Fibroblast of skin of back (primary cell): Measurements from ENCODE around the gene GIMAP8. TPM values are rescaled to one million over a fixed set of nuclear protein-coding genes. Genes with fewer than 3 reads are reported as not detected.

ENCODE experiments used
- DNase-seq: peaks from one replicate; pipeline ENCODE4 v3.0.0-alpha.2; 2013
- polyA plus RNA-seq, 2 experiments: library from polyadenylated mRNA; unstranded; fragments of 120-200 nt; gene quantifications; one replicate each; pipeline ENCODE4 v1.2.1, GENCODE V29; 2013; ENCODE audit not compliant: insufficient read length in 2 of 2

The GIMAP8 gene
- polyA plus RNA-seq (2013, experiment 1 of 2; ENCODE audit: insufficient read length): not detected
- not detected for polyA plus RNA-seq (2013, experiment 2 of 2; ENCODE audit: insufficient read length)

DNA sequence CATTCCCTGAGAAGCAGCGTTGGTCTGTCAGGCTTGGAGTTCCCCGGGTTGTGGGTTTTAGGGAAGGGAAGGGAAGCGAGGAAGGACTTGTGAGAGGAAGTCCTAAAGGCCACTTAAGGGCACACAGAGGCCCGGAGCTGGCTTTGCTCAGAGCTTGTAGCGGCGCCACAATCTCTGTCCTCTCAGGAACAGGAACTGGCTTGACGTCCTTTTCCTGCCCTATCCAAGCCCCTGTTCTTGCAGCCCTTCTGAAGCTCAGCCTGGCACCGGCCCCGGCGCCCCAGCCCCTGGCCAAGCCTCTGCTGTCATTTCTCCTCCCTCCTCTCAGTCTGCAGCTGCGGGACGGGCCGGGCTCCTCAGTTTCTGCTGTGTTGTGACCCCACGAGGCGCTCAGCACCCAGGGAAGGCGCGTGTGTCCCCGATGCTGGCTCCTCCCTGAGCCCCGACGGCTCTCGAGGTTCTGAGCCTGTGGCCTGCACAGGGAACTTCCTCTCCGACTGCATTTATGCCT, at the start of gene GIMAP8:
Gene GIMAP8, plus strand, starts transcription at position 140 of the 511 bp plus-strand sequence. CDS start 16,069 bp downstream, outside the sequence.
- no peak for DNase-seq

DNA sequence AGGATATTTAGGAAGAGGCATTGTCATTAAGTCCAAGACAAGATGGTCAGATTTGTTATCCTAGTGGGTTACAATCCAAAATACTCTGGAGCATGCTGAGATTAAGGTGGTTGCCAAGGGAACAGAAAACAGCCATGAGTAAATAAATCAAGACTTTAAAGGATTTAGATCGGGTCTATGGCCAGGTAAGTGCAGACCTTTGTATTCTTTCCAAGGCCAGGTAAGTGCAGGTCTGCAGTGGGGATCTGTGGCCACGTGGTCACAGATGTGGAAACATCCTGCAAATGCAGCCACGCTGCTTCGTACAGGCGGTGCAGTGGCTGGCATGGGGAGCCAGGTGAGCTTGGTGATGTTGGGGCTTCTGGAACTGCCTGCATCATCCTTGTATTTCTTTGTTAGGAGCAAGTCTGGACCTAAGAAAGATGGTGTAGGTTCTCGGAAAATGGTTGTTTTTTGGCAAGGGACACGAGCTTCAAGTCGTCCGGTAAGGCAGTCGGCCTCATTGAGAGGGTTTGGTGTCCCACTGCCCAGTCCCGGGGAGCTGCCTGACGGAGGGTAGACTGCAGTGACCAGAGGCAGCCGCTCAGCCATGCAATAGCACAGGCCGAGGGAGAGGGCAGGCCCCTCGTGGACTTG, 49.5 kb upstream of the GIMAP8 start:
- DNase-seq: no peak

DNA sequence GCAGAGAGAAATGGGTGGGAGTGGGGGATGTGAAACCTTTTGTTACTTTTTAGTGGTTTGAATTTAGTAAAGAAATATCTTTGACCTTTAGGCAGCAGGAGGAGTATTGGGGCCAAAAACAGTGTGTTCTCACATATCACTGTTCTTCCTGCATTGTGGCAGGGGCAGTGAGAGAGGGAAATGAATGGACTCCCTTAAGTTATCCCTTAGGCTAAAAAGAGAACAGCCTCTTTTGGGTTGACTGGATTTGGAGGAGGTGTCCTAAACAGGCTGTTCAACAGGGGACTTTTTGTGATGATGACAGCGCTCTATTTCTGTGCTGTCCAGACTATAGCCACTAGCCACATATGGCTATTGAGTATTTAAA, 49.0 kb upstream of the GIMAP8 start:
- DNase-seq: no peak

DNA sequence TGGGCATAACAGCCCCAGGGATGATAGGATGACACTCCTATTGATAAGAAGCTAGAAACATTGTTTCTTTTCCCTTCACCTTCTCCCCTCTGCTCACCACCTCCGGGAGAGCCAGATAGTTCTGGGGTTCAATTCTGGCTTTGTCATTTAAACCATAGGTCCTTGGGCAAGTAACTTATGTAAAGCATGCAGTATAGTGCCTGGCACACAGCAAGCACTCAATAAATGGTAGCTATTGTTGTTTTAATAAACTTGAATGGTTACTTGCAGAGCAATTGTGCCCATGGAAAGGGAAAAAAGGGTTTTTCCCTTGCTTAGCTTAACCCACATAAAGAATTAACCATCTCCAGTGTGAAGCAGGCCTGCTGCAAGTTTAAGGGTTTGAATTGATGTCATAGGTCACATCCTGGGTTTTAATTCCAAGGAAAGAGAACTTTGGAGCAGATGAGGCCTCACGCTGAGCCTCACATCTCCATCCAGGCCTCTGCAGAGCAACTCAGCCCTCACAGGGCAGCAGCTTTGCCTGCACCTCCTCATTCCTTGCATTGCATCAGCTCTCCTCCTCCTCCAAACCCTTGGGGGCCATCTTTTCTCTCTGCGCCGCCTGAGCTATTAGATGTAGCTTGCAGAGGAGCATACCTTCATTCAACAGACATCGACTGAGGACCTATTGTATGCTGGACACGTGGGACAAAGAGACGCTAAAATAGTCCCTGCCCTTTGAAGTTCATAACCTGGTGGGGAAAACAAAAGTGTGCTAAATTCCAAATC, 48.4 kb upstream of the GIMAP8 start:
- no peak for DNase-seq

DNA sequence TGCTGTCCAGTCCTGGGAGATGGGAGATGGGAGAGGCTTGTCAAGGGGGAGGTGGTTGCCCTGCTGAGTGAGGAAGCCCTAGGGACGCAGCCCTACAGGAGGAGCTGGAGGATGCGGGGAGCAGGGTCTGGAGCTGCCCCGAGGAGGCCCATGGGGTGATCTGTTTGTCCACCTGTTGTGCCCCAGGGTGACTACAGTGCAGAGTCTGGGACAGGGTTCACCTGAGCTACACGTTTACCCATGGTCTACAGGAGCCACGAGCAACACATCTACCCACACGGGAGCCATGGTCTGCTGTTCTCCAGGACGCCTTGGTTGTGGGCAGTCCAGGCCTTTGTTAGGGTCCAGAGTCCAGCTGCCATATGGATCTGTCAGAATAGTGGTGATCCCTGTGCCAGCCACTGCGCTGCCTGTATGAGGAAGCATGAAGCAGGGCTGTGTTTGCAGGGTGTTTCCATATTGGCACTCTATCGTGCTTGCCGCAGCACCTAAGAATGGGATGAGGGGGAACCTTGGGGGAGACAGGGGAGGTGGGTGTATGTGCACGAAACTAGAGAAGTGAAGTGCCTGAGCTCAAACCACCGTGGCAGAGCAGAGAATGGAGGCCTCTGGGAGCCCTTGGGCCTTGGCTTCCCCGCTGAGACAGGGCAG, 47.6 kb upstream of the GIMAP8 start:
- no peak for DNase-seq

DNA sequence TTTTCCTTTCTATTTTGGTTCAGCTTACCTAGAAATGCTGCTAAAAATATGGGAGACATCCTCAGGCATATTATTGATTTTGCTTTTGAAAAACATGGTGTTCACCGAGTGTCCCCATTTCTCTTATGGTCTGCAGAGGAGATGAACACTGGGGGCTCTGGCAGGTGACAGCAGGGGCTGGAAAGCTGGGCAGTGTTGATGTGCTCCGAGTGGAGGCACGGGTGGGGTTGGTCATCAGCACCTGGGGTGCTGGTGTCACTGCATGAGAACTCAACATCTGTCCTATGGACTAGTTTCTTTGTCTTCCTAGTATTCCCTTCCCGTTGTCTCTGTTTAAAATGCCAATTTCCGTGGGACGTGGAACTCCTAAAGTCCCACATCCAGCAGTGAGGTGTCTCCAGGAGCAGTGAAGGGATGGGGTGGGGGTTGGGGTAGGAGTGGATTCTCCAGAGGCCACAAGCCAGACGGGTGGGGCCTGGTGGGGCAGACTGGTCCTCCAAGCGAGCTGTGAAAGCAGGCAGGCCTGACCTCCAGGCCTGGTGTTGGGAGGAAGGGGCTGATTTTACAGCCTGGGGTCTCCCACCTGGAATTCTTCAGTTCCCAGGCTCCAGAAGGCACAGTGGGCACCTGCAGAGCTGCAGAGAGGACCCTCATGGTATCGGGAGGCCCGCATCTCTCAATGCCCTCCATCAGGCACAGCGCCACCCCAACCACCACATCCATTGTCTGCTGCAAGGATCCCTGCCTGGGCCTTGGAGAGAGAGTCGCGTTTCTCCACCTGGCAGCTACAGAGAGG, 46.9 kb upstream of the GIMAP8 start:
- no peak for DNase-seq

DNA sequence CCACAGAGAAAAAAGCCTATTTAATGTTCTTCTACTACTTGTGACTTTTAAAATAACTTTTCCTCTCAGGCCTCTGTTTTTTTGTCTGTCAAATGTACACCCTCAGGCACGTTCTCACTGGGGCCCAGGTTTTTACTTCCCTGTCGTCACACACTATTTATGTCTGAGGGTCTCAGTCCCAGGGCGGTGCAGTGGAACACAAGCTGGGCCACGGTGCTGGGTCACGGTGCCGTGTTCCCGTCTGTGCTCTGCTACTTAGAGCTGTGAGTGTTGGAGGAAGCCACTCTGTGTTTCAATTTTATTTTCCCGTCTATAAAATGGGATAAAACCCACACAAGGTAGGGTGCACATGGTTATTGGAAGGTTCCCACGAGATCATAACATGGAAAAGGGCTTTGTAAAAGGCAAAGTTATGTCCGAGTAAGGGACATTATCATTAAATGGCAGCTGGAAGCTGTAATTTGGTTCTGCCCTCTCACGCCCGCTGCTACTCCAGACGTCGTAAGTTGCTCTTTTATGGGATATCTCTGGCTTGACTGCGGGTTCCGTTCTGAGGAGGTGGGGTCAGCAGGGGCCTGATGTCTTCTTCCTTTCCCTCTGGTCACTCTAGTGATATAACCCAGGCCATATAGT, 46.1 kb upstream of the GIMAP8 start:
- peak; percentile 15 for DNase-seq

DNA sequence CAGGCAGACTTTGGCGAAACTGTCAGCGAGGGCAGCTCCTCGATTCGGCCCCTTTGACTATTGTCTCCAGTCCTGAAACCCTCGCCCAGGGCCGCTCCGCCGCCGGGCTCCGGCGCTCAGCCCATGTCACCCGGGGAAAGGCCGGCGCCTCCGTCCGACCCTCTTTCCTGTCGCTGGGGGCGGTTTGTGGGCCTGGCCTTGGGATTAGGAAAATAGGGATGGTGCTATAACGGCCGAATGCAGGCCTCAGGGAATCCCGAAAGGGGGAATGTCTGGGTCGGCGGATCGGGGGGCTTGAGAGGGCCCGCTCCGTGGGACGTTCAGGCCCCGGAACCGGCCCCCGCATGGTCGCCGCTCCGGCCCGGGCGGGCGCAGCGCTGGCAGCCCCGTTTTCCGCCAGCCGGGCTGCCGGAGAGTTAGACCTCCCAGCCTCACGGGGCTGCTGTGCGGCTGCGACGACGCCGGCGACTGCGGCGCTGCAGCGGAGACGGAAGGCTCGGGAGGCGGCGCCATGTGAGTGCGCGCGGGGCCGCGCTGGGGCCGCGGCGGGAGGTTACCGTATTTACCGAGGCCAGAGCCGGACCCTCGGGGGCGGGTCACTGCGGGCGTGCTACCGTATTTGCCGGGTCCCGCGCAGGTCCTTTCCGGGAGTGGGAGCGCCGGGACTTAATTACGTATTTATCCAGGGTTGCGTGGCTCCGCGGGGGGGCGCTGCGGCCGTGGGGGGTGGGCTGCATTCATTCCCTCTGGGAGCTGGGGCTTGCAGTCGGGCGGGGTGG, 45.4 kb upstream of the GIMAP8 start:
- peak; percentile 89 for DNase-seq

DNA sequence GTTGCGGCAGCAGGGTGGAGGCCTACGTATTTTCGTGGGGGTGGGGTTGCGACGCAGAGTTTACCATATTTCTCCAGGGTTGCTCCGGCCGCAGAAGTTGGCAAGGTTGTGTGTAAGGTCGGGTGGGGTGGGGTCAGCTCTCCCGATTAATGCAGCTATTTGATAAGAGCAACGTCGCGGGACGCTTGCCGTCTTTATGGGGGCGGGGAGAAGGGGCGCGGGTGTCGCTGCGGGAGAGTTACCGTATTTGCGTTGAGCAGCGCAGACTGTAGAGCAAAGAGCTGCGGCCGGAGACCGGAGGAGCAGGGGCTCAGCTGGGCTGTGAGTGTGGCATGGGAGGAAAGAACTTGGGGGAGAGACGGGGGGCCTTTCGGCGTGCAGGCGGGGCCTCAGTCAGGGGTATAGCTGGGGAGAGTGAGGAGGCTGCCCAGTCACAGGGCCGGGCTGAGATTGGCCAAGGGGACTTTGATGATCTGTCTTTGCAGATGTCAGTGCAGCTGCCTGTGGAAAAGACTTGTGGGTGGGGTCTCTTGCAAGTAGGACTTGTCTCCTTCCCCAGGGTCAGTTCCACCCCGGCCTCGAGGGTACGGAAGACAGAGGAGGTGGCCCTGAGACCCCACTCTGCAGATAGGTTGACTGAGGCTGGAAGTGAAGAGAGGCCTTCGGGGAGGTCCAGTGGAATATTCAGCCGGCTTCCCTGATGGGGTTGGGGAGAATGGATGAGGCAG, 44.7 kb upstream of the GIMAP8 start:
- no peak for DNase-seq

DNA sequence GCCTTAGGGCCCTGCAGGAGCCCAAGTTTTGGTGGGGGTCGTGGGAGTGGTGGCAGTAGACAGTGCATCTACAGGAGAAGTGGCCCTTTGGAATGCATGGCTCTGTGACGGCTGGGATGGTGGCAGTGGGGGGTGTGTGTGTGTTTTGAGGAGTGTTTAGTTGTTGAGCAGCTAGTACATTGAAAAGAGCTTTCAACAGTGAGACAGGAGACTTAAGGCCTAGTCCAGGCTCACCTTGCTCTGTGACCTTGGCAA, 44.2 kb upstream of the GIMAP8 start:
- DNase-seq: no peak

DNA sequence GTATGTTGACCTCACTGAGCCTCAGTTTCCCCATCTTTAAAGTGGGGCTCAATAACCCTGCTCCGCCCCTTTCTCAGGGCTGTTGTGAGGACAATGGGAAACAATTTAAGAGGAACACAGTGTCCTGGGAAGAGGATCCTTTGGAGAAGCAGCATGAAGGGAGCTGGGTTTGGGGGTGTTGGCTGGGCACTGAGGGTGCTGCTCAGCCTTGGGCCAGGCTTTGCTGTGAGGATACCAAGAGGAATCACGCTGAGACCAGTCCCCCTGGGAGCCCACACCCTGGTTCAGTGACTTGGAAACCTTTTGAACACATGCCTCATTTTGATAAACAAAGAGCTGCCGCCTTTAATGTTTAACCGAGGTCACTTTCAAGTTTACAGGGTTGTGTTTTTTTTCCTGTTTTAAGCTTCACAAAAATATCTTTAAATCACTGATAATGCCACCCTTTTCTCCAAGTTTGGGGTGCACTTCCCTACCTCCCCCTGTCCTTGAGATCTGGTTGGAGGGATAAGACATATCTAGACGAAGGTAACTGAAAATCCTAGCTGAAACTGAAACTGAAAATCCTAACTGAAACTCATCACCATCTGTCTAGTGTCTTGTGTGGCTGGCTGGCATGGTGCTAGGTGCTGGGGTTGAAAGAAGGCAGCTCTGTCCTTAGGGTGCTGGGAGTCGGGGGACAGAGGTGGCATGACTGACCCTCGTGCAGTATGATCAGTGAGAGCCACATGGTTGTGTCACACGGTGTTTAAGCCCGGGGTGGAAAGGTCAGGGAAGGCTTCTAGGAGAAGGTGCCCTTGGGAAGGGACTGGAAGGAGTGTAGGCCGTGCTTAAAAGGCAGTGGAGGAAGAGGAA, 43.6 kb upstream of the GIMAP8 start:
- no peak for DNase-seq

DNA sequence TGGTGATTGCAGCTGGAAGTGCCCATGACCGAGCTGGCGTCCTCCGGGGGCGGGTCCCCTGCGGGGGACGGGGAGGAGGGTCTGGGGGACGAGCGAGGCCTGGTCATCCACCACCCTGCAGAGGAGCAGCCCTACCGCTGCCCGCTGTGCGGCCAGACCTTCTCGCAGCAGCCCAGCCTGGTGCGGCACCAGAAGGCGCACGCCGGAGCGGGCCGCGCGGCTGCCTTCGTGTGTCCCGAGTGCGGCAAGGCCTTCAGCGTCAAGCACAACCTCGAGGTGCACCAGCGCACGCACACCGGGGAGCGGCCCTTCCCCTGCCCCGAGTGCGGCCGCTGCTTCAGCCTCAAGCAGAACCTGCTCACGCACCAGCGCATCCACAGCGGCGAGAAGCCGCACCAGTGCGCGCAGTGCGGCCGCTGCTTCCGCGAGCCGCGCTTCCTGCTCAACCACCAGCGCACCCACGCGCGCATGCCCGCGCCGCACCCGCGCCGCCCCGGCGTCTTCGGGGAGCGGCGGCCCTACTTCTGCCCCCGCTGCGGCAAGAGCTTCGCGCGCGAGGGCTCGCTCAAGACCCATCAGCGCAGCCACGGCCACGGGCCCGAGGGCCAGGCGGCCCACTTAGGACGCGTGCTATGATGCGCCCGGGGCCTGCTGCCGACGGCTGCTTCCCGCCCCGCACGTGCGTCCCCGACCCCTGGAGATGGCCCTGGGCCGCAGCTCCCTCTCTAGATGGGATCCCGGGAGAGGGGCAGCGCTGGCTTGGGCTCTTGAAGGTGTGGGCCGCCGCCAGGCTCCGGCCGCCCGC, 42.6 kb upstream of the GIMAP8 start:
- DNase-seq: no peak

DNA sequence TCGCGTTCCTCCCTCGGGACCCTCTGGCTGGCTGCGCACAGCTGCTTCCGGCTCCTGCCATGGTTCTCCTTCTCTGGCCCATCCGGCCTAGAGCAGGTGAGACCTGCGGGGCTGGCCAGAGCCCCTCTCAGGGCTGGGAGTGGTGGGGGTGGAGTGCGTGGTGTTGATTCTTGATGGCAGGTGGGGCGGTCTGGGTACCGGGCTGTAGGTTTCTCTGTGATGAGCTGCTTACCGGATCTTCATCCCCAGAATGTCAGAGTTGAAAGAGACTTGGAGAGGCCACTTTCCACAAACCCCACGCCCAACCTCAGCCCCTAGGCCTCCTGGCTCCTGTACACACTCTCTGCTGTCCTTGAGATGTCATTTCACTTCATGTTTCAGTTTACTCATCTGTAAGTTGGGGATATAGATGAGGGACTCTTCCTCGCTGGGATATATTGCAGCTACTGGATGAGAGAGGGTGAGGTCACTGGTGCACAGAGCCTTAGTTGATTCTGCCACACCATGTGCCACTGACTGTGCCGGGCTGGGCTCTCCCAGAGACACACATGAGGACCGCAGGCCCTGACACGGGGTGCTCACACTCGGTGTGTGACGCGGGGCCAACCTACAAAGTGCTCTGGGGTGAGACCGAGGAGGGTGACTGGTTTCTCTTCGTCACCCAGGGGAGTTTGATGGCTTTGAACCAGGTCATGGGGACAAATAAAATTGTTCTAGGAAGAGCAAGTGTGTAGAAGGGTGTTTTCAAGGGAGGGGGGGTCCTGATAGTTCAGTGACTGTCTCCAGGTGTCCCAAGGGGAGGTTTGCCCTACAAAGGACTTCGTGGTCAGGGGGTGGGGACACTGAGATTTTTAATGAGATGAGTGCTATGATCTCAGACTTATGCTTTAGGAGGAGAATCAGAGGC, 41.8 kb upstream of the GIMAP8 start:
- no peak for DNase-seq

DNA sequence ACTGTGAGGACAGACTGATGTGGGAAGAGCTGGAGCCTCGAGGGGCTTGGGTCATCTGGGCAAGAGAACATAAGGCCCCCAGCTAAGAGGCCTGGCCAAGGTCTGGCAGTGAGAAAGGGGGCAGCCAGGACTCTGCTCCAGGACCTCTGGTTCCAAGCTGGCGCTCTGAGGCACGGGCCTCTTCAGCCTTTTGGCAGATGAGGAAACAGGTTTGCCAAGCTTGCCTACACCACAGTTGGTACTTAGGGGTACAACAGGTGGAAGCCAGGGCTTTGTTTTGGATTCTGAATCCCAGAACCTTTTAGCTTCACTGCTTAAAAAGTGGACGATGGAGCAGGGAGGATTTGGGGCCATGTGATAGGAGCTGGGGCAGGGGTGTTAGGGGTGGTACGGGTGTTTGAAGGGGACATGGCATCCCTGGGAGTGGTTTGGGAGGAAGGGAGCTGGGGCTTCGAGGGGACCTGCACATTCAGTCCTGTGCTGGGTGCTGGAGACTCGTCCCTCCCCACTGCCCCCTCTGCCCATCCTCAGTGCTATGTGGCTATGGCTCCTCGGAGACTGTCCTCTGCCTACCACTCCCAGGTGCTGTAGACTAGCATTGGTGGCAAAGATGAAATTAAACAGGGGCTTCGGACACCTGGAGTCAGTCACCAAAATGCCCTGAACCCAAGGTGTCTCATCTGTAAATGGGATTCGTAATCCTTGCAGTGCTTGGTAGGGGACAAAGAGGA, 41.0 kb upstream of the GIMAP8 start:
- no peak for DNase-seq

DNA sequence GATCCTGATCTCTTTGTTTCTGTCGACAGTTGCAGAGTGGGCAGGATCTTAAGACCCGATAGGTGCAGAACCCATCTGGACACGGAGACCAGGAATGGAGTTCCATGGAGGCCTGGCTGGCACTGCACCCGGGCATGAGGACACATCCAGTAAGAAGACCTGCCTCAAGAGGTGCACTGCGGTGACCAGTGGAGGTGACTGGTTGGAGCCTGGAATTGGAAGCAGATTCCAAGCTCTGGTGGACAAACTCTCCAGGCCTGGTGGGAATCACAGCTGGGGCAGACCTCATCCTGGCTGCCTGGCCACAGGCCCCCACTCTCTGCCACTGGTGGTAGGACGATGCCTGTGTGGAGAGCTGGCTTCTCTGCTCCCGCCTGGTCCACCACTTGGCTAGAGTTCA, 40.3 kb upstream of the GIMAP8 start:
- no peak for DNase-seq

DNA sequence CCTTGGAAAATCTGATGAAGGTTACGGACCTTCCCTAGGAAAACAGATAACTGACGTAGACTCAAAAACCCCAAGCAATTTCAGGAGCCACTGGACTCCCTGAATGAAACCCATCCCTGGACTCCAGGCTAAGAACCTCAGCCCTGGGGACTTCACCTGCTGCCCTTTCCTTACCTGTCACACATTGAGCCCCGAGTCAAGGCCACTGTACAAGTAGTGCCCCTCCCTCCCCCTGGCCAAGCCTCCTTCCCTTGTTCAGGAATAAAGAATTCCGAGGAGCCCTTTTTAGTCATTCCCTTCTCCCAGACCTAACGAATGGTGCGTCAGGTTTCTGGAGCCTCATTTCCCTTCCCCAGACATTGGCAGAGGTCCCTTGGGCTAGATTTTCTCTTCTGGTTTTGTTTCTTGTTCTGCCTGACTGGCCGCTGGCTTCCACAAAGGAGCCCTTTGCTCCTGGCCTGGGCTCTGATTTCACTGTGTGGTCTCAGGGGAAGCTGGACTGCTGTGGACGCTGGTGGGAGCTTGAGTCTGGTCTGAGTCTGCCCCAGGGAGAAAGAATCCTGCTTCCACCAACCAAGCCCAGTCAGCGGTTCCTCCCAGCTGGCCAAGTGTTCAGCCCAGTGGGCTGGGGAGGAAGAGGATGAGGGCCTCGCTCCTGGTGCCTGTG, 39.6 kb upstream of the GIMAP8 start:
- DNase-seq: no peak

DNA sequence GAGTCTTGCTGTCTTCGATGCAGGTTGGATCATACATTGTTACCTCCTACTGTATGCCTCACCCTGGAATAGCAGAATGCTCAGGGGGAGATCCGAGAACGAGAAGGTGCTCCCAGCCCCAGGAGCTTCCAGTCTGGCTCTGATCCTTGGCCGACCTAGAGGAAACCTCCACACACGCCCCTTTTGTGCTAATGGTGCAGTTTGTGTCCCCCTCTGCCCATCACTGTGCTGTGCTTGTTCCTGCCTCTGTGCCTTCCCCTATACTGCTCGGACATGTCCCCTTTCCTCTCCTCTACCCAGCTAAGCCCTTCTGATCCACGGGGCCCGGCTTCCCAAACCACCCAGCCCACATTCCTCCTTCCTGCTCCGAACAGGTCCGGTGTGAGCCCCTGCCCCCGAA, 38.8 kb upstream of the GIMAP8 start:
- no peak for DNase-seq
